Measurements from ENCODE around the gene PRR23E. TPM values are rescaled to one million over a fixed set of nuclear protein-coding genes. Genes with fewer than 3 reads are reported as not detected.

PRR23E gene
- total RNA-seq, 1 experiment from 2014 or later = not detected

DNA sequence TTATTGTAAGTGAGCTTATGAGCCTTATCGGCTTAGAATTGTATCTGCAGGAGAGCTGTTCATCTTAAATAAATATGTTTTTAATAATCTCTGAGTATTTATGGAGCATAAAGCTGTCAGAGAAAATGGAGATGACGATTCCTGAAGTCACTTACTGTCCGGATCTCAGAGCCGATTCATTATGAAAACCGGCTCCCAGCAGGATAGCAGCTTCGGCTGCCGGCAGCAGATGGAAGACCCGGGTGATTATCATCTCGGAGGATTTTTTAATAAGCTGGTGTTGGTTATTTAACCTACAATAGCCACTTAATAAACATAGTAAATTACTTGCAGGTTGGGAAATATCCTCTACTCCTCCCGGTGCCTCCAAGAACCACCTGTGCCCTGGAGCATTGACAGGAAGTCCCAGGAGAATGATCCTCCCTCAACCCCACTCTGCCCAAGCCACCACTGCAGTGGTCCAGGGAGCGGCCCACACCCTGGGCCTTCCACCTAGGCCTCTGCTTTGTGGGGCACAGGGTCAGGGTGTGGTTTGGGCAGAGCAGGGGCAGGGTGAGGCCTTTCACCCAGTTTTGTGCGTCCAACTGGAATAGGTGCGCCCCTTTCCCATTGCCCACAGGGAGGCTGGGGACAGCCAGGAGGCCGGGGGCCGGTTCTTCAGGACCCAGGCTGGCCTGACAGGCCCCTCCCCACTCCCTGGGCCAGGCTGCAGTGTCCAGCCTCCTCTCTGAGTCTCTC is 42.2 kb upstream of the PRR23E start:
- Histone ChIP-seq H3K27ac (ENCODE audit: low read length) (no peak overlapping the region), H3K9me3 (ENCODE audit: low read length) (no peaks in the 10 kb centered on the region), H3K4me2 (ENCODE audit: low read length) (no peak overlapping the region), H3K36me3 (ENCODE audit: low read depth, low read length) (no peaks in the 10 kb centered on the region), H3K9me2 (replicated peaks; ENCODE audit: low read length) (no peaks in the 10 kb centered on the region), H3K79me2 (ENCODE audit: low read length) (no peaks in the 10 kb centered on the region), H3K9ac (ENCODE audit: low read length) (no peak overlapping the region), H3K4me3 (ENCODE audit: low read length) (no peak overlapping the region), H4K20me1 (ENCODE audit: low read length) (no peaks in the 10 kb centered on the region), H3F3A (ENCODE audit: low read length, unreplicated experiment) (no peaks in the 10 kb centered on the region), H3K4me1 (ENCODE audit: insufficient read depth, low read length) (no peaks in the 10 kb centered on the region; the same call in 1 of the 2 replicates), H3K27me3 (ENCODE audit: low read length) (no peaks in the 10 kb centered on the region), H2AFZ (ENCODE audit: low read length) (no peak overlapping the region)
- ATAC-seq (no peak), DNase-seq (no peak)
- BruUV-seq (replicated peaks) = no TSS peak
- intact Hi-C loops (cut with micrococcal nuclease) = no loop called here
- ChIA-PET CTCF (no interaction called here), POLR2A (ENCODE audit: unreplicated experiment) (no interaction called here)
- TF ChIP-seq EZH2 (IDR thresholded peaks at IDR 0.05; ENCODE audit: low read length, unreplicated experiment) (no peak), EZH2phosphoT487 (IDR thresholded peaks at IDR 0.05; ENCODE audit: borderline replicate concordance, low read length) (no peak)
- TF ChIP-seq, protein P1, sequence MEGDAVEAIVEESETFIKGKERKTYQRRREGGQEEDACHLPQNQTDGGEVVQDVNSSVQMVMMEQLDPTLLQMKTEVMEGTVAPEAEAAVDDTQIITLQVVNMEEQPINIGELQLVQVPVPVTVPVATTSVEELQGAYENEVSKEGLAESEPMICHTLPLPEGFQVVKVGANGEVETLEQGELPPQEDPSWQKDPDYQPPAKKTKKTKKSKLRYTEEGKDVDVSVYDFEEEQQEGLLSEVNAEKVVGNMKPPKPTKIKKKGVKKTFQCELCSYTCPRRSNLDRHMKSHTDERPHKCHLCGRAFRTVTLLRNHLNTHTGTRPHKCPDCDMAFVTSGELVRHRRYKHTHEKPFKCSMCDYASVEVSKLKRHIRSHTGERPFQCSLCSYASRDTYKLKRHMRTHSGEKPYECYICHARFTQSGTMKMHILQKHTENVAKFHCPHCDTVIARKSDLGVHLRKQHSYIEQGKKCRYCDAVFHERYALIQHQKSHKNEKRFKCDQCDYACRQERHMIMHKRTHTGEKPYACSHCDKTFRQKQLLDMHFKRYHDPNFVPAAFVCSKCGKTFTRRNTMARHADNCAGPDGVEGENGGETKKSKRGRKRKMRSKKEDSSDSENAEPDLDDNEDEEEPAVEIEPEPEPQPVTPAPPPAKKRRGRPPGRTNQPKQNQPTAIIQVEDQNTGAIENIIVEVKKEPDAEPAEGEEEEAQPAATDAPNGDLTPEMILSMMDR (conservative IDR thresholded peaks at IDR 0.05; ENCODE audit: low read depth, low read length) = no peak

- H3K36me3 ChIP-seq (ENCODE audit: low read depth, low read length) = no peaks in the 10 kb centered on the region
- intact Hi-C loops (cut with micrococcal nuclease) = no loop called here
- H3K4me3 ChIP-seq (ENCODE audit: low read length) = no peak overlapping the region
- no peak overlapping the region for H3K9ac ChIP-seq (ENCODE audit: low read length)
- no peaks in the 10 kb centered on the region for H3K79me2 ChIP-seq (ENCODE audit: low read length)
- no peak for ATAC-seq
- TF ChIP-seq EZH2phosphoT487 (IDR thresholded peaks at IDR 0.05; ENCODE audit: borderline replicate concordance, low read length) = no peak
- no peak for TF ChIP-seq EZH2 (IDR thresholded peaks at IDR 0.05; ENCODE audit: low read length, unreplicated experiment)
- TF ChIP-seq, protein P1 (conservative IDR thresholded peaks at IDR 0.05; ENCODE audit: low read depth, low read length) = no peak
- ChIA-PET CTCF (no interaction called here), POLR2A (ENCODE audit: unreplicated experiment) (no interaction called here)
- H4K20me1 ChIP-seq (ENCODE audit: low read length) = no peaks in the 10 kb centered on the region
- no peak overlapping the region for H2AFZ ChIP-seq (ENCODE audit: low read length)
- no peaks in the 10 kb centered on the region for H3K9me2 ChIP-seq (replicated peaks; ENCODE audit: low read length)
- H3K4me2 ChIP-seq (ENCODE audit: low read length) = no peak overlapping the region
- no peaks in the 10 kb centered on the region for H3K27me3 ChIP-seq (ENCODE audit: low read length)
- no peaks in the 10 kb centered on the region for H3F3A ChIP-seq (ENCODE audit: low read length, unreplicated experiment)
- no TSS peak for BruUV-seq (replicated peaks)
- H3K27ac ChIP-seq (ENCODE audit: low read length) = no peak overlapping the region
- H3K4me1 ChIP-seq (ENCODE audit: insufficient read depth, low read length) = no peaks in the 10 kb centered on the region; the same call in 1 of the 2 replicates
- H3K9me3 ChIP-seq (ENCODE audit: low read length) = no peaks in the 10 kb centered on the region
- no peak for DNase-seq
Observed at GRCh38 chr3:127151251-127151564, 41.7 kb upstream of the PRR23E start.

DNA sequence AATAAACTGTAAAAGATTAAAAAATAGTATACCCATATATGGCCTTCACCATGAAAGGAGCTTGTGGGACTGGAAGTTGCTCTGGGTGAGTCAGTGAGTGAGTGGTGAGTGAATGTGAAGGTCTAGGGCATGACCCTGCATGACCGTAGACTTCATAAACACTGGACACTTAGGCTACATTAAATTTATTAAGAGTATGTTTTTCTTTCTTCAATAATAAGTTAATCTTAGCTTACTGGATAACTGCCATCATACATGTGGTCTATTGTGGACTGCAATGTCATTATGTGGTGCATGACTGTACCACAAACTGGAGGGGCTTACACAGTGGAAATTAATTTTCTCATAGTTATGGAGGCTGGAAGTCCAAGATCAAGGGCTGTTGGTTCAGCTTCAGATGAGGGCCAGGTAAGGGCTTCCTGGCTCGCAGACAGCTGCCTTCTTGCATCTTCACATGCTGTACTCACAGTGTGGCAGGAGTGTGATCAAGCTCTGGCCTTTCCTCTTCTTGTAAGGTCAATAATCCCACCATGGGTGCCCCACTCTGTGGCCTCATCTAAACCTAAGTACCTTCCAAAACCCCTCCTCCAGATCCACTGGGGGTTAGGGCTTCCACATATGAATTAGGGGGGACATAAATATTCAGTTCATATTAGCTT is 40.8 kb upstream of the PRR23E start:
- H3K79me2 ChIP-seq (ENCODE audit: low read length) = no peaks in the 10 kb centered on the region
- no peak overlapping the region for H2AFZ ChIP-seq (ENCODE audit: low read length)
- peaks cover 8% of the 10 kb centered on the region; the same call in 1 of the 2 replicates for H3K27me3 ChIP-seq (ENCODE audit: low read length)
- no peak overlapping the region for H3K4me2 ChIP-seq (ENCODE audit: low read length)
- BruUV-seq (replicated peaks) = no TSS peak
- H3K9me2 ChIP-seq (replicated peaks; ENCODE audit: low read length) = no peaks in the 10 kb centered on the region
- H3K9me3 ChIP-seq (ENCODE audit: low read length) = no peaks in the 10 kb centered on the region
- TF ChIP-seq, protein P1 (conservative IDR thresholded peaks at IDR 0.05; ENCODE audit: low read depth, low read length) = no peak
- no peak for TF ChIP-seq EZH2 (IDR thresholded peaks at IDR 0.05; ENCODE audit: low read length, unreplicated experiment)
- TF ChIP-seq EZH2phosphoT487 (IDR thresholded peaks at IDR 0.05; ENCODE audit: borderline replicate concordance, low read length) = no peak
- CTCF ChIA-PET = no interaction called here
- no peak overlapping the region for H3K4me3 ChIP-seq (ENCODE audit: low read length)
- no peak overlapping the region for H3K9ac ChIP-seq (ENCODE audit: low read length)
- intact Hi-C loops (cut with micrococcal nuclease) = no loop called here
- H3K4me1 ChIP-seq (ENCODE audit: insufficient read depth, low read length) = no peaks in the 10 kb centered on the region; the same call in 1 of the 2 replicates
- POLR2A ChIA-PET (ENCODE audit: unreplicated experiment) = no interaction called here
- DNase-seq (no peak), ATAC-seq (no peak)
- no peaks in the 10 kb centered on the region for H4K20me1 ChIP-seq (ENCODE audit: low read length)
- H3K27ac ChIP-seq (ENCODE audit: low read length) = no peak overlapping the region
- H3F3A ChIP-seq (ENCODE audit: low read length, unreplicated experiment) = no peaks in the 10 kb centered on the region
- H3K36me3 ChIP-seq (ENCODE audit: low read depth, low read length) = no peaks in the 10 kb centered on the region

Data from PC-3 (cell line).